Activated naive CD4-positive, alpha-beta T cell treated with anti-CD3 and anti-CD28 coated beads for 36 hours (primary cell): ENCODE measurements around the gene FOXP4. TPM values are rescaled to one million over a fixed set of nuclear protein-coding genes. Genes with fewer than 3 reads are reported as not detected.

ENCODE experiments used
- CTCF ChIA-PET: fragments of 350-600 bp; sonication (Branson Sonifier 250); formaldehyde crosslinking; loops from one replicate; lab custom pipeline; 2021; ENCODE audit warnings: antibody characterized with exemption; lab: Charles Lee
- DNase-seq: peaks from one replicate; pipeline ENCODE4 v3.0.0-alpha.2; 2020
- H3K27ac Mint-ChIP-seq: one replicate; pipeline ENCODE4 v1.8.0; 2021; ENCODE audit warnings: mild to moderate bottlenecking, mixed read lengths
- H3K27me3 Mint-ChIP-seq: one replicate; pipeline ENCODE4 v1.8.0; 2021; ENCODE audit warnings: low read depth, mixed read lengths
- H3K36me3 Mint-ChIP-seq: one replicate; pipeline ENCODE4 v1.8.0; 2021; ENCODE audit warnings: low read depth, mixed read lengths
- H3K4me1 Mint-ChIP-seq: one replicate; pipeline ENCODE4 v1.8.0; 2021; ENCODE audit warnings: low read depth, mixed read lengths
- H3K4me3 Mint-ChIP-seq: one replicate; pipeline ENCODE4 v1.8.0; 2021; ENCODE audit warnings: mild to moderate bottlenecking, moderate library complexity, mixed read lengths
- H3K9me3 Mint-ChIP-seq: one replicate; pipeline ENCODE4 v1.8.0; 2021; ENCODE audit warnings: mixed read lengths
- intact Hi-C: fragments of 100-400 bp; cut with micrococcal nuclease; formaldehyde crosslinking; loops from one replicate; pipeline ENCODE4 v1.15.1; 2023
- total RNA-seq, 2 experiments: library from RNA; stranded (reverse); gene quantifications; one replicate each; pipeline ENCODE4 v1.2.3, GENCODE V29; 2021

FOXP4 gene
- total RNA-seq, 2 experiments from 2014 or later = 15.9 to 16.0 TPM

DNA sequence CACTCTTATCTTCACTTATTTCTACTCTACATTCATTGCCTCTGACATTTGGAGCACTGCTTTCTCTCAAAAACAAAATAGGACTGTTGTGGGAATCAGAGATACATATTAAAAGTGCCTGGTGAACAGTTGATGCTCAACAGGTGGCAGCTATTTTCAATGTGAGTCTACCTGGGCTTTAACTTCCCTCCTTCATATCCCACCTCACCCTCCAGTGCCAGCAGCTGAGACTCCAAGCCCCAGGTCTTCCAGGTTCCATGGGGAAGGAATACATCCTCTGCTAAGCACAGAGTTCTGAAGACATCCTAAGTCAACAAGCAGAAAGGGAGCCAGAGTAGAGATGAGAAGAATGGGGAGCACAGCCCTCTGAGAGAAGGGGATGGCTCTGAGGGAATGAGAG lies 7.0 kb upstream of the FOXP4 start:
- Mint-ChIP-seq H3K4me3 (no peak overlapping the region), H3K4me1 (peaks cover 20% of the 10 kb centered on the region), H3K27ac (no peak overlapping the region), H3K9me3 (no peaks in the 10 kb centered on the region), H3K36me3 (no peaks in the 10 kb centered on the region), H3K27me3 (peaks cover 6% of the 10 kb centered on the region)
- intact Hi-C loops = loop anchor here (10.0 kb wide), 1 partner anchor 506 kb away; no protein-coding TSS in a partner anchor
- no peak for DNase-seq
- CTCF ChIA-PET = interaction anchor here (1.0 to 1.3 kb wide), 2 partner anchors 18 to 117 kb away, joined by 3 to 4 read pairs; no protein-coding TSS in a partner anchor

DNA sequence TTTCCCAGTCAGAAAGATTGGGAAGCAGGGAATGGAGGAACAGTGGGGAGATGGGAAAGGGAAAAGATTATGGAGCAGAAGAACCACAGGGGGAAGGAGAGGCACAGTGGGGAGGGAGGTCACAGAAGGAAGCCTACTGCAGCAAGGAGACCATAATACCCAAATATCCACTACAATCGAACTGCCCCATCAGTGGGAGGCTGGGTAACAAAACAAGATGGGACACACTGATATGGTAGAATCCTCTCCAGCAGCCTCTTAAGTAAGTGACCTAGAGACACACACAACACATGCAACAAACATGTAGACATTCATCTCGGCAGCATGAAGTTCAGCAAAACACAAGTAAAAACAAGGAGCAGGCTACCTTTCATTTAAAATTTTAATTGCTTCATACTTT lies 4.8 kb upstream of the FOXP4 start:
- CTCF ChIA-PET = interaction anchor here (0.6 kb wide), 1 partner anchor 57 kb away, joined by 6 read pairs; no protein-coding TSS in a partner anchor
- Mint-ChIP-seq H3K4me1 (peaks cover 25% of the 10 kb centered on the region), H3K4me3 (no peak overlapping the region), H3K9me3 (no peaks in the 10 kb centered on the region), H3K27me3 (peaks cover under 1% of the 10 kb centered on the region), H3K36me3 (no peaks in the 10 kb centered on the region), H3K27ac (no peak overlapping the region)
- DNase-seq = no peak
- intact Hi-C loops = no loop called here

DNA sequence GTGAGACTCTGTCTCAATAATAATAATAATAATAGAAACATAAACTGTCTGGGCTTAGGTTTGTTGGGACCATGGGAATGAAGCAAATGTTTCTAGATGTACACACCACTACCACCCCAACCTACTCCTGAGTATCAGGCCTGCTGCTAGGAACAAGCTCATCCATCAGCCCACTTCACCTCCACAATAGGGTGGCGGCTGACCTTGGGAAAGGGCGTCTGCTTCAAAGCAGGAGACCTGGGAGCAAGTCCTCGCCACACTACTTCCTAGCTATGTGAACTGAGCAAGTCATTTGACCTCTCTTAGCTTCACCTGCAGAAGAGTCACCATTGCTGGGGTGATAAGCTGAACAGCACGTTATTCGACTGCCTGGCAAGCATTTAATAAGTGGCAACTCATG lies 3.1 kb upstream of the FOXP4 start:
- H3K27me3 Mint-ChIP-seq = no peaks in the 10 kb centered on the region
- CTCF ChIA-PET = interaction anchor here (1.4 kb wide), 1 partner anchor 118 kb away, joined by 5 read pairs; no protein-coding TSS in a partner anchor
- intact Hi-C loops = no loop called here

DNA sequence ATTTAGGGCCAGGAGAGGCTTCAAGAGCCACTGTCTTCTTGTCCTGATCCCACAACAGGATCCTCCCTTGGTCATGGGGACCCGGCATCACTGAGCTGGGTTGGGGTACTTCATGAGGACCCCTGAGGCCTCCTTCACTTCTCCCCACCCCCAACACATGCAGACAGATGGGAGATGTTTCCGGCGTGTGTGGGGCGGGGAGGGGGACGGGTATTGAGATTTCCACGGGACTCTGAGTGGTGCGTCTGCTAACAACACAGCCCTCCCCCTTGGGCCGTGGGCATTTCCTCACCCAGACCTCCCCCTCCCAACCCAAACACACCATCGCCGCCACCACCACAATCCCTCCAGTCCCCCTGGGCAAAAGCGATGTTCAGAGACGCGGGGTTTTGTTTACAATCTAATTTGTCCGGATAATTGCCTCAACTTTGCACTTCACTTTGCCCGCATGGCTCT lies 906 bp upstream of the FOXP4 start:
- DNase-seq = no peak
- CTCF ChIA-PET = no interaction called here
- Mint-ChIP-seq H3K4me3 (peak overlapping the region; percentile 82), H3K9me3 (no peaks in the 10 kb centered on the region), H3K36me3 (peaks cover 3% of the 10 kb centered on the region), H3K27ac (peak overlapping the region; percentile 60), H3K4me1 (peaks cover 12% of the 10 kb centered on the region), H3K27me3 (no peaks in the 10 kb centered on the region)
- intact Hi-C loops = loop anchor here (5.0 kb wide), 1 partner anchor 103 kb away; no protein-coding TSS in a partner anchor

More for the DNA sequence above, 3.1 kb upstream of the FOXP4 start:
- Mint-ChIP-seq H3K4me1 (peaks cover 10% of the 10 kb centered on the region), H3K4me3 (no peak overlapping the region), H3K9me3 (no peaks in the 10 kb centered on the region), H3K27ac (no peak overlapping the region), H3K36me3 (no peaks in the 10 kb centered on the region)
- no peak for DNase-seq

DNA sequence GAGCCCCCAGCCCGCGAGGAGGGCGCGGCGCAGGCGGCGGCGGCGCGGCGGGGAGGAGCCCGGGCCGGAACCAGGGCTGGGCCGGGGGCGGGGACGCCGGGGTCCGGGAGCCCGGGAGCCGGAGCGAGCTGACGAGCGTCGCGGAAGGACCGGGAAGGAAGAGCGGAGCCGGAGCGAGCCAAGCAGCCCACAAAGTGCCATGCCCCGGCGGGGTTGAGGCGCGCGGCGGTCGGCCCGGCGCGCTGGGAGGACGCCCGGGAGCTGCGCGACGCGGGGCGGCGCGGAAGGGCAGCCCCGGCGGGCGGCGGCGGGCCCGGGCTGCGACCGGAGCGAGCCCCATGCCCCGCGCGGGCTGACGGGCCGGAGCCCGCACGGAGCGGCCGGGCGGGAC lies 289 bp downstream of the FOXP4 start:
- CTCF ChIA-PET = no interaction called here
- Mint-ChIP-seq H3K4me3 (no peak overlapping the region), H3K4me1 (peaks cover 12% of the 10 kb centered on the region), H3K9me3 (no peaks in the 10 kb centered on the region), H3K36me3 (peaks cover 4% of the 10 kb centered on the region), H3K27ac (no peak overlapping the region), H3K27me3 (no peaks in the 10 kb centered on the region)
- intact Hi-C loops = loop anchor here (1.0 to 5.0 kb wide), 5 partner anchors 14 to 122 kb away; no protein-coding TSS in a partner anchor
- peak; percentile 54 for DNase-seq

DNA sequence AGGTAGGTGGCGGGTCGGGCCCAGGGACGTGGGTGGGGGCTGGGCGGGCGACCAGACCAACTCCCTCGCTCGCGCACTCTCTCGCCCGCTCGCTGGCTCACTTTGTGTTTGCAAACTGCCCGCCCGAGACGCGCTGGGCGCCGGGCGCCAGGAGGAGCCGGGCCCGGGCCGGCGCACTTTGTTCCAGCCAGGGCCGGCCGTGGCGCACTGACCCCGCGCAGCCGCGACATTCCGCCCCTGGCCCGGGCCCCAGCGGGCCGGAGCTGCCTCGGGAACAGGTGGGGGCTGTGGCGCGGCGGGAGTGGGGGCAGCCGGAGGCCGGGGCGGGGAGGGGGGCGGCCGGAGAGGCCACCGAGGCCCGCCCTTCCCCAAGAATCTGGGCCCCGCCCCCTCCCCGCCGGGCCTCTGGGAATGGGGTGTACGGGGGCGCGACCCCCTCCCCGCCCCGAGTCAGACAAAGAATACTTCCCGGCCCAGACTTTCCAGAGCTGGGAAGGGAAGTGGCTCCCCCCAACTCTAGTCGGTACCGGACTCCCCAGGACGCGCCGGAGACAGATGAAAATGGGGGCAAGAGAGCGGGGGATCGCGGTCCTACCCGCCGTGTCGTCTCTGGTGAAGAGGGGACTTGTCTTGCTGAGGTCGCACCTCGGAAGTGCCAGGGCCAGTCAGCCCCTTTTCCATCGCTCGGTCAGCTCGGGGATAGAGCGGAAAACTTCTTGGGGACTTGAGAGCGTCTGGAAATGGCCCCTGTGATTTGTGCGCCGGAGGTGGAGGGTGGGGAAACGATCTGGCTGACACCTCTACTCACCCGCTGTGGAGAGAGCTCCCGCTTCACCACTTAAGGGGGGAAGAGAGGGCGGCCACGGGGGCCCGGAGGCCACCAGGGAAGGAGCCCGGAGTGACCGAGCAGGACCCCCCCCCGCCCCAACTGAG lies 951 bp downstream of the FOXP4 start:
- no peaks in the 10 kb centered on the region for H3K27me3 Mint-ChIP-seq
- H3K27ac Mint-ChIP-seq = peak overlapping the region; percentile 67
- peaks cover 12% of the 10 kb centered on the region for H3K4me1 Mint-ChIP-seq
- H3K9me3 Mint-ChIP-seq = no peaks in the 10 kb centered on the region
- intact Hi-C loops = loop anchor here (1.0 to 5.0 kb wide), 5 partner anchors 13 to 123 kb away; no protein-coding TSS in a partner anchor
- peaks cover 4% of the 10 kb centered on the region for H3K36me3 Mint-ChIP-seq
- CTCF ChIA-PET = no interaction called here
- DNase-seq = peak; percentile 55
- H3K4me3 Mint-ChIP-seq = peak overlapping the region; percentile 83

DNA sequence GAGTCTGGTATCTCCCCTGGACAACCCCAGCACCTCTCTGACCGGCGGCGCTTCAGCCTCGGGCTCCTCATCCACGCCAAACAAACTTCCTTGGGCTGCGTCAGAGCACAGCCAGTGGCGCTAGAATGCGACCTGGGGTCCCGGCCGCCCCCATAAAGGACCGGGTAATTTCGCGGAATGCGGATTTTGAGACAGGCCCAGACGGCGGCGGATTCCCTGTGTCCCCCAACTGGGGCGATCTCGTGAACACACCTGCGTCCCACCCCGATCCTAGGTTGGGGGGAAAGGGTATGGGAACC lies 1.6 kb downstream of the FOXP4 start:
- DNase-seq = no peak
- H3K27ac Mint-ChIP-seq = peak overlapping the region; percentile 35
- H3K36me3 Mint-ChIP-seq = peaks cover 4% of the 10 kb centered on the region
- H3K9me3 Mint-ChIP-seq = no peaks in the 10 kb centered on the region
- peaks cover 12% of the 10 kb centered on the region for H3K4me1 Mint-ChIP-seq
- no peaks in the 10 kb centered on the region for H3K27me3 Mint-ChIP-seq
- peak overlapping the region; percentile 83 for H3K4me3 Mint-ChIP-seq
- CTCF ChIA-PET = no interaction called here
- intact Hi-C loops = loop anchor here (5.0 kb wide), 1 partner anchor 105 kb away; no protein-coding TSS in a partner anchor

DNA sequence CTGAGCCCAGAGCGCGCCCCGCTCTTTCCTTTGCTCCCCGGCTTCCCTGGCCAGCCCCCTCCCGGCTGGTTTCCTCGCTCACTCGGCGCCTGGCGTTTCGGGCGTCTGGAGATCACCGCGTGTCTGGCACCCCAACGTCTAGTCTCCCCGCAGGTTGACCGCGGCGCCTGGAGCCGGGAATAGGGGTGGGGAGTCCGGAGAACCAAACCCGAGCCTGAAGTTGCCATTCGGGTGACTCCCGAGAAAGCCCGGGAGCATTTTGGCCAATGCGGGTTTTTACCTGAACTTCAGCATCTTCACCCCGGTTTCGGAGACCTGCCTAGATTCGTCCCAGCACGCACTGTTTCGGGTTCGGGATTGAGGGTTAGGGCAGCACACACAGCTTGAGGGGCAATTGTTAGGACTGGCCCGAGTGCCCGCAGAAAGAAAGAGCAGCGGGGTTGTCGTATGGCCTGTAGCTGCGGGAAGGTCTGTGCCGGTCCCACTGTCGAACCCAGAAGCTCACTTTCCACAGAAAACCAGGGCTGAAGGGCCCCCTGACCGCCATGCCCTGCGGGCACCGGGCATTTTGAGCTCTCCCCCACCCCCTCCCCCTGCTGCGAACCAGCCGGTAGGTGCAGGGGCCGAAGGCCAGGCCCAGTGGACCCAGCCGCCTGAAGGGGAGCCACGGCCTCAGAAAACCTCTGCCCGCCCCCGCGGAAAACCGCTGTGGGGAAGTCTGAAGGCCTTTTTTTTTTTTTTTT lies 2.1 kb downstream of the FOXP4 start:
- DNase-seq = peak; percentile 62
- H3K36me3 Mint-ChIP-seq = peaks cover 5% of the 10 kb centered on the region
- no peaks in the 10 kb centered on the region for H3K27me3 Mint-ChIP-seq
- H3K9me3 Mint-ChIP-seq = no peaks in the 10 kb centered on the region
- intact Hi-C loops = loop anchor here (5.0 kb wide), 1 partner anchor 106 kb away; no protein-coding TSS in a partner anchor
- H3K4me3 Mint-ChIP-seq = peak overlapping the region; percentile 83
- no peak overlapping the region for H3K27ac Mint-ChIP-seq
- H3K4me1 Mint-ChIP-seq = peaks cover 12% of the 10 kb centered on the region
- CTCF ChIA-PET = no interaction called here

DNA sequence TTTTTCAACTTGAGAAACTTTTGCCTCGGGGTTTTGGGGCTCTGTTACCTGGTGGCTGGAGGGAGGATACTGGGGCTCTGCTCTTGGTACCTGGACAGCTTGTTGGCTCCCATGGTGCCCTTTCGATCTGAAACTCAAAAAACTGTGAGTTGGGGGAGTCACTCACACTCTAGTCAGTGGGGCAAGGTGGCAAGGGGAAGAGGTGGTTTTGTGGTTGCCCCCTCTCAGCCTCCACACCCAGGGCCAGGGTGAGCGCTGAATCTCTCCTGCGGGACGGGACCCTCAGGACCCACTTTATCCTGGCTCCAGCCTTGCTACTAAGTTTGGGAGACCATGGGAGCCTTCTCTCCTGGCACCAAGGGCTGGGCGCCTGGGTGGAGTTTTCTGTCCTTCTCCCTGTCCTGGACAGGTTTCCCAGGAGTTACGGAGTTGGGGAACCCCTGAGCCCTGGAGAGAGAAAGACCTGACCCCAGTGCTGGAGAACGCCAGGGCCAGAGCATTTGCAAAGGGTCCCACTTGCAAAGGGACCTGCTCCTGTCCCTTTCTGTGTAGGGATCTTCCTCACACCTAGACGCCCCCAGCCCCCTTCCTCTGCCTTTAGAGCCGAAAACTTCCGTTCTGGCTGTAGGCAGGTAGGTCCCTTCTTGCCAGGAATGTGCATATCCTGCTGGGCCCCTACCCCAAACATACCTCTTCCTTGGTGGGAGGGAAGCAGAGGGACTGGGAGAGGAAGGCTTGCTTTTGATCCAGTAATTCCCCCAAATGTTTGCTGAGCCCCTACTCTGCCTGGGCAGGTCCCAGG lies 2.9 kb downstream of the FOXP4 start:
- Mint-ChIP-seq H3K27ac (no peak overlapping the region), H3K36me3 (peaks cover 7% of the 10 kb centered on the region), H3K4me3 (peak overlapping the region; percentile 83), H3K9me3 (no peaks in the 10 kb centered on the region), H3K4me1 (peaks cover 12% of the 10 kb centered on the region), H3K27me3 (no peaks in the 10 kb centered on the region)
- DNase-seq = no peak
- intact Hi-C loops = loop anchor here (5.0 kb wide), 1 partner anchor 107 kb away; no protein-coding TSS in a partner anchor
- CTCF ChIA-PET = no interaction called here

DNA sequence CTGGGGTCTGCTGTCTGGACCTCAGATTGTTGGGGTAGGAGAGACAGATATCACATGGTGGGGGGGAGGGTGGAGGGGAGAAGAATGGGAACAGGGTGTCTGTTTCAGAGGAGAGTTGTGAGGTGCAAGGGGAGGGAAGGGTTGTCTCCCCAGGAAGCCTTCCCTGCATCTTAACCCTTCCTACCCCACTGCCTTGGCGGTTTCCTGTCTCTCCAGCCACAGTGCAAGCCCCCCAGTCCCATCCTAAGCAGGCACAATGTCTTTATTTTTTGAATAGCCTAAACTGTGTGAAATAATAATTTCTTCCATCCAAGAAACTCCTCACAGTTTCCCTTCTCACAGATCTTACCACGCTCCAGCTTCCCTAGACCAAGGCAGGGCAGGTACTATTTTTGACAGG lies 3.5 kb downstream of the FOXP4 start:
- Mint-ChIP-seq H3K4me1 (peaks cover 12% of the 10 kb centered on the region), H3K27ac (no peak overlapping the region), H3K36me3 (peaks cover 7% of the 10 kb centered on the region), H3K4me3 (no peak overlapping the region), H3K9me3 (no peaks in the 10 kb centered on the region), H3K27me3 (no peaks in the 10 kb centered on the region)
- intact Hi-C loops = loop anchor here (5.0 kb wide), 1 partner anchor 107 kb away; no protein-coding TSS in a partner anchor
- DNase-seq = no peak
- CTCF ChIA-PET = no interaction called here

DNA sequence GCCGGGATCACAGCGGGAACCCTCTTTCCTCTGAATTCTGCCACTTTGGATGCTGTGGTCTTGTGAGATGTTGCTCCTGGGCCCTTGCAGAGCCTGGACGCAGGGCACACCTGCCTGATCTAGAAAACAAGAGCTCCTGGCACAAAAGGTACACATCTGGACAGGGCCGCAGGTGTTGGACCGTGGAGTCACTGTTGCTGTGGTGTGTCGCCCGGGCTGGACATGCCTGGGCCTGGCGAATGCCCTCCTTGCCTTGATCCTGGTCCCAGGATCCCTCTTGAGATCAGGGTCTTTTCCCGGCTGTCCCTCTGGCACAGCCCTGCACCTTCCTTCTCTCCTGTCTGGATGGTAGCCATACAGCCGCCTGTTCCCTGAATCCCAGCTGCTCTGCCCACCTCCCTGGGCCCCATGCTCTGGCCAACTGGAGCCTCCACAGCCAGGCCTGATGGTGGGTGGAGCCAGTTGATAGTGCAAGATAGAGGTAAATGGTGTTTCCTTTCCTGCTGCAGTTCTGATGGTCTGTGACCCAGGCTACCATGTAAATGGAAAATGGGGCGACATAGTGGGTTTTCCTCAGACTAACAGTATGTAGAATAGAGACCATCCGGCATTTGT lies 5.0 kb downstream of the FOXP4 start:
- no peak for DNase-seq
- Mint-ChIP-seq H3K27me3 (no peaks in the 10 kb centered on the region), H3K4me1 (peaks cover 5% of the 10 kb centered on the region)

More for the DNA sequence above, 5.0 kb downstream of the FOXP4 start:
- Mint-ChIP-seq H3K9me3 (no peaks in the 10 kb centered on the region), H3K4me3 (no peak overlapping the region), H3K36me3 (peaks cover 7% of the 10 kb centered on the region), H3K27ac (no peak overlapping the region)
- intact Hi-C loops = no loop called here
- CTCF ChIA-PET = no interaction called here
